ENCODE measurements around the gene PLAA.
A peak's percentile ranks its signal among the peaks of the same experiment; 100 is the strongest.

Gene PLAA

DNA sequence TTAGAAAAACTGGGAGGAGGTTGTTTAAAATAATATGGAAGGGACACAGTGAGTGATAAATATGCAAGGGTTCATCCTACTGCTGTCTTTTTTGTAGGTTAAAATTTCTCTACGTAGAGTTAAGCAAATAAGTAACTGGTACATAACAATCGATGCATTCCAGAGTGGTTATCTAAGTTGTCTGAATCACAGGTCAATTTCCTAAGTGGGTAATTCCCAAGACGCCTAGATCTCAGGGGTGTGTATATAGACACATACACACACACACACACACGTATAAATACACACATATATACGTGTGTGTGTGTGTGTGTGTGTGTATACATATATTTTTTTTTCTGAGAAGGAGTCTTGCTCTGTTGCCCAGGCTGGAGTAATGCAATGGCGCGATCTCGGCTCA lies 76.8 kb downstream of the PLAA start:
- H3K4me3 ChIP-seq (ENCODE audit: low read length): no peak overlapping the region
- DNase-seq (ENCODE audit: low read depth): peak; percentile 88
- TF ChIP-seq, protein P1, sequence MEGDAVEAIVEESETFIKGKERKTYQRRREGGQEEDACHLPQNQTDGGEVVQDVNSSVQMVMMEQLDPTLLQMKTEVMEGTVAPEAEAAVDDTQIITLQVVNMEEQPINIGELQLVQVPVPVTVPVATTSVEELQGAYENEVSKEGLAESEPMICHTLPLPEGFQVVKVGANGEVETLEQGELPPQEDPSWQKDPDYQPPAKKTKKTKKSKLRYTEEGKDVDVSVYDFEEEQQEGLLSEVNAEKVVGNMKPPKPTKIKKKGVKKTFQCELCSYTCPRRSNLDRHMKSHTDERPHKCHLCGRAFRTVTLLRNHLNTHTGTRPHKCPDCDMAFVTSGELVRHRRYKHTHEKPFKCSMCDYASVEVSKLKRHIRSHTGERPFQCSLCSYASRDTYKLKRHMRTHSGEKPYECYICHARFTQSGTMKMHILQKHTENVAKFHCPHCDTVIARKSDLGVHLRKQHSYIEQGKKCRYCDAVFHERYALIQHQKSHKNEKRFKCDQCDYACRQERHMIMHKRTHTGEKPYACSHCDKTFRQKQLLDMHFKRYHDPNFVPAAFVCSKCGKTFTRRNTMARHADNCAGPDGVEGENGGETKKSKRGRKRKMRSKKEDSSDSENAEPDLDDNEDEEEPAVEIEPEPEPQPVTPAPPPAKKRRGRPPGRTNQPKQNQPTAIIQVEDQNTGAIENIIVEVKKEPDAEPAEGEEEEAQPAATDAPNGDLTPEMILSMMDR (IDR thresholded peaks at IDR 0.05; ENCODE audit: insufficient read depth, low read depth, low read length, missing control alignments): no peak

DNA sequence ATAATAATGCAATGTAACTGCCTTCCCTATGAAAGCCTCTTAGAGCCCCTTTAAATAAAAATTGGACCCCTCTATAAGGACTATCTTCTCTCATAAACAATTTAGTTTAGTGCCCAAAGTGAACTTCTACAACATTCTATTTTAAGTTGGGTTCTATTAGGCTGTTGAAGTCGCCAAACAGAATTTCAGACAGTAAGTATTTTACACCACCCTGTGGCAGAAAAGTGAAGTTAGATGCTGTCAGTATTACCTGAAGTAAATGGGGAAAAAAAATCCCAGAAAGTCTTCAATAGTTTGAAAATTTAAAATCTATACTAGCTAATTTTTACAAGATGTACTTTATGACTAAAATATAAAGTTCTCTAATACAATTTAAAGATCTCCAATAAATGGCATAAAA lies 84.0 kb downstream of the PLAA start:
- DNase-seq (ENCODE audit: low read depth): peak; percentile 3
- H3K4me3 ChIP-seq (ENCODE audit: low read length): no peak overlapping the region
- TF ChIP-seq, protein P1 (IDR thresholded peaks at IDR 0.05; ENCODE audit: insufficient read depth, low read depth, low read length, missing control alignments): peak; percentile 42

DNA sequence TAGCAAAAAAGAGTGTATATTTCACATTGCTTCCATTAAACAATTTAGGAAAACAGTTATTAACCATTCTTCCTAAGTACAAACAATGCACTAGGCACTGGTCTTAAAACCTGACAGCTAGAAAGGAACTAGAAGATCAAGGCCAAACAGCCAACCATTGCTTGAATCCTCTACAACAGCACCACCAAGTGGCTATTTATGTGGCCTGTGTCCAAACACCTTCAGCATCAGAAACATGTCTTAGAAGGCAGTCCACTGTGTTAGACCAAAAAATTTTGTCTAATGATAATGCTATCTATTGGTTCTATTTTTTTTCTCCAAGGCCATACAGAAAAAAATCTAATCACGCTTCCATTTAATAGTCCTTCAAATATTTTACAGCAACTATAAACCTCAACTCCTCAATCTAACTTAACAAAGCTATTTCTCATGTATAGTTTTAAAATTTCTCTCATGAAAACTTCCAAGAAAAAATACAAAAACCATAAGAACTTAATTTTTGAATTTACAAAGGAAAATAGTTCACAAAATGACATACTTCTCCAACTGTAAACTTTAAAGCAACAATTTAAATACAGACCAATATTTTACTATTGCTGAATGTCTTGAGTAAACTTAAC lies 90.5 kb downstream of the PLAA start:
- DNase-seq (ENCODE audit: low read depth): peak; percentile 83
- H3K4me3 ChIP-seq (ENCODE audit: low read length): no peak overlapping the region
- TF ChIP-seq, protein P1 (IDR thresholded peaks at IDR 0.05; ENCODE audit: insufficient read depth, low read depth, low read length, missing control alignments): peak; percentile 87

Measured in epithelial cell of esophagus (primary cell).